GM23338 (cell line): ENCODE measurements around the gene ADCY4. TPM values are rescaled to one million over a fixed set of nuclear protein-coding genes. Genes with fewer than 3 reads are reported as not detected.

Experiments
- ATAC-seq: fragments of 200-7000 bp; cut with Tn5 transposase; 3 replicates; pipeline ENCODE4 v1.9.1; 2020
- DNase-seq: peaks from one replicate; pipeline ENCODE4 v3.0.0-alpha.2; 2015; ENCODE audit warnings: low spot score
- H2AFZ ChIP-seq: fragments of 200-600 bp; sonication (generic); 2 replicates; pipeline ENCODE4 v1.8.0; 2016; ENCODE audit warnings: antibody characterized with exemption, mild to moderate bottlenecking, moderate library complexity
- H3F3A ChIP-seq: fragments of 200-600 bp; sonication (generic); replicated peaks from 2 replicates; pipeline ENCODE4 v1.8.0; 2017; ENCODE audit warnings: antibody characterized with exemption, mixed run types, low read depth
- H3K27ac ChIP-seq: fragments of 200-600 bp; sonication (generic); 2 replicates; pipeline ENCODE4 v1.6.1; 2016; ENCODE audit warnings: low read depth
- H3K27me3 ChIP-seq: fragments of 200-600 bp; sonication (generic); 2 replicates; pipeline ENCODE4 v1.8.0; 2016; ENCODE audit warnings: mild to moderate bottlenecking, mixed run types, moderate library complexity; ENCODE audit not compliant: insufficient read depth
- H3K36me3 ChIP-seq: fragments of 200-600 bp; sonication (generic); 2 replicates; pipeline ENCODE4 v1.8.0; 2016; ENCODE audit warnings: mild to moderate bottlenecking; ENCODE audit not compliant: insufficient read depth
- H3K4me1 ChIP-seq: fragments of 200-600 bp; sonication (generic); 2 replicates; pipeline ENCODE4 v1.8.0; 2016; ENCODE audit warnings: mild to moderate bottlenecking, moderate library complexity; ENCODE audit not compliant: insufficient read depth
- H3K4me2 ChIP-seq: fragments of 200-600 bp; sonication (generic); 2 replicates; pipeline ENCODE4 v1.7.1; 2017; ENCODE audit warnings: mixed run types
- H3K4me3 ChIP-seq: fragments of 200-600 bp; sonication (generic); 2 replicates; pipeline ENCODE4 v1.6.1; 2016; ENCODE audit warnings: mixed run types
- H3K79me2 ChIP-seq: fragments of 200-600 bp; sonication (generic); replicated peaks from 2 replicates; pipeline ENCODE4 v1.8.0; 2017; ENCODE audit warnings: mild to moderate bottlenecking; ENCODE audit not compliant: insufficient read depth
- H3K9me2 ChIP-seq: fragments of 200-600 bp; sonication (generic); 2 replicates; pipeline ENCODE4 v1.8.0; 2017; ENCODE audit not compliant: insufficient read depth
- H4K20me1 ChIP-seq: fragments of 200-600 bp; sonication (generic); replicated peaks from 2 replicates; pipeline ENCODE4 v1.8.0; 2017; ENCODE audit warnings: mild to moderate bottlenecking; ENCODE audit not compliant: insufficient read depth
- H3K27ac Mint-ChIP-seq: 2 replicates; pipeline ENCODE4 v1.8.0; 2020; ENCODE audit warnings: inconsistent platforms, mild to moderate bottlenecking, moderate library complexity, mixed read lengths
- H3K27me3 Mint-ChIP-seq: 3 replicates; pipeline ENCODE4 v1.8.0; 2022; ENCODE audit warnings: low read depth, mild to moderate bottlenecking, moderate library complexity, mixed read lengths, inconsistent platforms; ENCODE audit not compliant: insufficient read depth, poor library complexity
- H3K36me3 Mint-ChIP-seq: 3 replicates; pipeline ENCODE4 v1.8.0; 2021; ENCODE audit warnings: low read depth, mild to moderate bottlenecking, inconsistent platforms, moderate library complexity, mixed read lengths
- H3K4me1 Mint-ChIP-seq: 3 replicates; pipeline ENCODE4 v1.8.0; 2020; ENCODE audit warnings: mild to moderate bottlenecking, inconsistent platforms, mixed read lengths
- H3K4me3 Mint-ChIP-seq: 3 replicates; pipeline ENCODE4 v1.8.0; 2021; ENCODE audit warnings: moderate library complexity, mild to moderate bottlenecking, inconsistent platforms, mixed read lengths
- H3K9me3 Mint-ChIP-seq: 3 replicates; pipeline ENCODE4 v1.8.0; 2020; ENCODE audit warnings: moderate library complexity, mild to moderate bottlenecking, inconsistent platforms, mixed read lengths
- CREB1 ChIP-seq: fragments of 250-450 bp; sonication (Bioruptor Pico); IDR thresholded peaks from 2 replicates; pipeline ENCODE4 v1.5.0; 2020; ENCODE audit warnings: low read depth, mild to moderate bottlenecking, moderate library complexity
- EZH2 ChIP-seq: fragments of 200-600 bp; sonication (generic); IDR thresholded peaks from one replicate; pipeline ENCODE4 v1.8.0; 2017; ENCODE audit warnings: antibody characterized with exemption, mild to moderate bottlenecking, low read depth; ENCODE audit not compliant: unreplicated experiment
- EZH2phosphoT487 ChIP-seq: fragments of 200-600 bp; sonication (generic); IDR thresholded peaks from one replicate; pipeline ENCODE4 v1.8.1; 2018; ENCODE audit warnings: antibody characterized with exemption; ENCODE audit not compliant: unreplicated experiment
- JUNB ChIP-seq: IDR thresholded peaks from one replicate; pipeline ENCODE4 v1.6.1; 2016; ENCODE audit warnings: antibody characterized with exemption; ENCODE audit not compliant: unreplicated experiment
- NANOG ChIP-seq: IDR thresholded peaks from 2 replicates; pipeline ENCODE4 v1.6.1; 2016; ENCODE audit warnings: antibody characterized with exemption, borderline replicate concordance
- POLR2AphosphoS5 ChIP-seq: IDR thresholded peaks from 2 replicates; pipeline ENCODE4 v1.6.1; 2016; ENCODE audit warnings: antibody characterized with exemption, low read depth
- STAT1 ChIP-seq: IDR thresholded peaks from one replicate; pipeline ENCODE4 v1.6.1; 2016; ENCODE audit warnings: antibody characterized with exemption; ENCODE audit not compliant: unreplicated experiment
- ZNF114 ChIP-seq: fragments of 250-450 bp; sonication (Bioruptor Pico); IDR thresholded peaks from 2 replicates; pipeline ENCODE4 v1.5.0; 2020; ENCODE audit warnings: mild to moderate bottlenecking, moderate library complexity
- ZNF331 ChIP-seq: fragments of 250-450 bp; sonication (Bioruptor Pico); IDR thresholded peaks from 2 replicates; pipeline ENCODE4 v1.5.0; 2020; ENCODE audit warnings: low read depth, mild to moderate bottlenecking, moderate library complexity
- polyA plus RNA-seq: library from polyadenylated mRNA; unstranded; fragments of >200 nt; fragmentation: Nextera tagmentation; extraction: Ambion mirVana; gene quantifications from 2 replicates; pipeline ENCODE4 v1.2.1, GENCODE V29; 2016
- total RNA-seq: library from RNA; depleted of rRNA; stranded (reverse); fragments of >200 nt; shearing (Covaris generic); gene quantifications from 2 replicates; pipeline ENCODE4 v1.2.3, GENCODE V29; 2014
- TF ChIP-seq, protein P1 (sequence below): fragments of 250-450 bp; sonication (Bioruptor Pico); IDR thresholded peaks from 2 replicates; pipeline ENCODE4 v1.5.0; 2020; ENCODE audit warnings: mild to moderate bottlenecking, moderate library complexity
- TF ChIP-seq, protein P2 (sequence below): IDR thresholded peaks from one replicate; pipeline ENCODE4 v1.6.1; 2018; ENCODE audit warnings: antibody characterized with exemption; ENCODE audit not compliant: unreplicated experiment
- TF ChIP-seq, protein P3 (sequence below): IDR thresholded peaks from 2 replicates; pipeline ENCODE4 v1.6.1; 2016; ENCODE audit warnings: antibody characterized with exemption
- TF ChIP-seq, protein P4 (sequence below), 2 experiments: fragments of 200-600 bp in 1 of 2; sonication (generic) in 1 of 2; conservative IDR thresholded peaks; 2 replicates each; pipeline versions ENCODE4 v1.5.1 to v1.6.1; 2016 to 2017; ENCODE audit warnings: antibody characterized with exemption in 2 of 2, low read depth in 2 of 2, mild to moderate bottlenecking in 2 of 2, moderate library complexity in 1 of 2

Gene ADCY4
- total and polyA plus RNA-seq, 2 experiments from 2014 or later: 0.10 to 0.40 TPM

DNA sequence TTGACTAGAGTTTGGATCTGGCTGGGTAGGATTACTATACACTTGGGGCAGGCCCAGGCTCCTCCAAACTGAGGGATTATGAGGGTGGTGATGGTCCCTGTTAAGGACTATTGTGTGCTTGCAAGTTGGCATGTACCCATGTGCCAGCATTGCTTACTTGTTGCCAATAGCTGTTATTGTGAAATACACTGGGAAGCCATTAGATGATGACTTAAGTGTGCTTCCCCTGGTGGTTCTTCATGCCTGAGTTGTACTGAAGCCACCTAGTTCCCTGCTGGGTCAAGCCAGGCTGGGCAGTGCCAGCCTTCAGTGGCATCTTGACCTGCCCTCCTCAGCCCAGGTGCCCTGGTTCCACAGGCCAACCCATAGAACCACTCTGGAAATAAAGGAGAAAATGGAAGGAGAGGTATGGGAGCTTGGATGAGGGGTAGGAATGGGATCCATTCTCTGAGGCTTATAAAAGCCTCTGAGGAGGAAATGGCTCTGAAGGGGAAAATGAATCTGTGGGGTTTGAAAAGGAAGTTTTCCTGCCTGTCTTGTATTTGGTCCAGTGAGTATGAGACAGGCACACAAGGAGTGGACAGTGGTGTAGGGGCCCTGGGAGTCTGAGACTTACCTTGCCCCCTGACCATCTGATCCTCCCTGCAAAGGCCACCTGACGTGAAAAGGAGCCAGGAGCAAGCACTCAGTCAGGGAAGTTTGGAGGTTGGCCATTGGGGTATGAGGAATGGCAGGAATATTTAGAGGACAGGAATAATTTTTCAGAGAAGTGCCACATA lies 22.8 kb downstream of the ADCY4 start:
- H3K27ac ChIP-seq: no peak overlapping the region
- TF ChIP-seq STAT1 (no peak), JUNB (no peak), NANOG (no peak), EZH2phosphoT487 (no peak), POLR2AphosphoS5 (no peak), CREB1 (CRISPR knock-in tag) (no peak), EZH2 (no peak), ZNF114 (CRISPR knock-in tag) (no peak), ZNF331 (no peak)
- TF ChIP-seq, protein P1, sequence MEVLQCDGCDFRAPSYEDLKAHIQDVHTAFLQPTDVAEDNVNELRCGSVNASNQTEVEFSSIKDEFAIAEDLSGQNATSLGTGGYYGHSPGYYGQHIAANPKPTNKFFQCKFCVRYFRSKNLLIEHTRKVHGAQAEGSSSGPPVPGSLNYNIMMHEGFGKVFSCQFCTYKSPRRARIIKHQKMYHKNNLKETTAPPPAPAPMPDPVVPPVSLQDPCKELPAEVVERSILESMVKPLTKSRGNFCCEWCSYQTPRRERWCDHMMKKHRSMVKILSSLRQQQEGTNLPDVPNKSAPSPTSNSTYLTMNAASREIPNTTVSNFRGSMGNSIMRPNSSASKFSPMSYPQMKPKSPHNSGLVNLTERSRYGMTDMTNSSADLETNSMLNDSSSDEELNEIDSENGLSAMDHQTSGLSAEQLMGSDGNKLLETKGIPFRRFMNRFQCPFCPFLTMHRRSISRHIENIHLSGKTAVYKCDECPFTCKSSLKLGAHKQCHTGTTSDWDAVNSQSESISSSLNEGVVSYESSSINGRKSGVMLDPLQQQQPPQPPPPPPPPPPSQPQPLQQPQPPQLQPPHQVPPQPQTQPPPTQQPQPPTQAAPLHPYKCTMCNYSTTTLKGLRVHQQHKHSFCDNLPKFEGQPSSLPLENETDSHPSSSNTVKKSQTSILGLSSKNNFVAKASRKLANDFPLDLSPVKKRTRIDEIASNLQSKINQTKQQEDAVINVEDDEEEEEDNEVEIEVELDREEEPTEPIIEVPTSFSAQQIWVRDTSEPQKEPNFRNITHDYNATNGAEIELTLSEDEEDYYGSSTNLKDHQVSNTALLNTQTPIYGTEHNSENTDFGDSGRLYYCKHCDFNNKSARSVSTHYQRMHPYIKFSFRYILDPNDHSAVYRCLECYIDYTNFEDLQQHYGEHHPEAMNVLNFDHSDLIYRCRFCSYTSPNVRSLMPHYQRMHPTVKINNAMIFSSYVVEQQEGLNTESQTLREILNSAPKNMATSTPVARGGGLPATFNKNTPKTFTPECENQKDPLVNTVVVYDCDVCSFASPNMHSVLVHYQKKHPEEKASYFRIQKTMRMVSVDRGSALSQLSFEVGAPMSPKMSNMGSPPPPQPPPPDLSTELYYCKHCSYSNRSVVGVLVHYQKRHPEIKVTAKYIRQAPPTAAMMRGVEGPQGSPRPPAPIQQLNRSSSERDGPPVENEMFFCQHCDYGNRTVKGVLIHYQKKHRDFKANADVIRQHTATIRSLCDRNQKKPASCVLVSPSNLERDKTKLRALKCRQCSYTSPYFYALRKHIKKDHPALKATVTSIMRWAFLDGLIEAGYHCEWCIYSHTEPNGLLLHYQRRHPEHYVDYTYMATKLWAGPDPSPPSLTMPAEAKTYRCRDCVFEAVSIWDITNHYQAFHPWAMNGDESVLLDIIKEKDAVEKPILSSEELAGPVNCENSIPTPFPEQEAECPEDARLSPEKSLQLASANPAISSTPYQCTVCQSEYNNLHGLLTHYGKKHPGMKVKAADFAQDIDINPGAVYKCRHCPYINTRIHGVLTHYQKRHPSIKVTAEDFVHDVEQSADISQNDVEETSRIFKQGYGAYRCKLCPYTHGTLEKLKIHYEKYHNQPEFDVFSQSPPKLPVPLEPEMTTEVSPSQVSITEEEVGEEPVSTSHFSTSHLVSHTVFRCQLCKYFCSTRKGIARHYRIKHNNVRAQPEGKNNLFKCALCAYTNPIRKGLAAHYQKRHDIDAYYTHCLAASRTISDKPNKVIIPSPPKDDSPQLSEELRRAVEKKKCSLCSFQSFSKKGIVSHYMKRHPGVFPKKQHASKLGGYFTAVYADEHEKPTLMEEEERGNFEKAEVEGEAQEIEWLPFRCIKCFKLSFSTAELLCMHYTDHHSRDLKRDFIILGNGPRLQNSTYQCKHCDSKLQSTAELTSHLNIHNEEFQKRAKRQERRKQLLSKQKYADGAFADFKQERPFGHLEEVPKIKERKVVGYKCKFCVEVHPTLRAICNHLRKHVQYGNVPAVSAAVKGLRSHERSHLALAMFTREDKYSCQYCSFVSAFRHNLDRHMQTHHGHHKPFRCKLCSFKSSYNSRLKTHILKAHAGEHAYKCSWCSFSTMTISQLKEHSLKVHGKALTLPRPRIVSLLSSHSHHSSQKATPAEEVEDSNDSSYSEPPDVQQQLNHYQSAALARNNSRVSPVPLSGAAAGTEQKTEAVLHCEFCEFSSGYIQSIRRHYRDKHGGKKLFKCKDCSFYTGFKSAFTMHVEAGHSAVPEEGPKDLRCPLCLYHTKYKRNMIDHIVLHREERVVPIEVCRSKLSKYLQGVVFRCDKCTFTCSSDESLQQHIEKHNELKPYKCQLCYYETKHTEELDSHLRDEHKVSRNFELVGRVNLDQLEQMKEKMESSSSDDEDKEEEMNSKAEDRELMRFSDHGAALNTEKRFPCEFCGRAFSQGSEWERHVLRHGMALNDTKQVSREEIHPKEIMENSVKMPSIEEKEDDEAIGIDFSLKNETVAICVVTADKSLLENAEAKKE: no peak
- TF ChIP-seq, protein P2, sequence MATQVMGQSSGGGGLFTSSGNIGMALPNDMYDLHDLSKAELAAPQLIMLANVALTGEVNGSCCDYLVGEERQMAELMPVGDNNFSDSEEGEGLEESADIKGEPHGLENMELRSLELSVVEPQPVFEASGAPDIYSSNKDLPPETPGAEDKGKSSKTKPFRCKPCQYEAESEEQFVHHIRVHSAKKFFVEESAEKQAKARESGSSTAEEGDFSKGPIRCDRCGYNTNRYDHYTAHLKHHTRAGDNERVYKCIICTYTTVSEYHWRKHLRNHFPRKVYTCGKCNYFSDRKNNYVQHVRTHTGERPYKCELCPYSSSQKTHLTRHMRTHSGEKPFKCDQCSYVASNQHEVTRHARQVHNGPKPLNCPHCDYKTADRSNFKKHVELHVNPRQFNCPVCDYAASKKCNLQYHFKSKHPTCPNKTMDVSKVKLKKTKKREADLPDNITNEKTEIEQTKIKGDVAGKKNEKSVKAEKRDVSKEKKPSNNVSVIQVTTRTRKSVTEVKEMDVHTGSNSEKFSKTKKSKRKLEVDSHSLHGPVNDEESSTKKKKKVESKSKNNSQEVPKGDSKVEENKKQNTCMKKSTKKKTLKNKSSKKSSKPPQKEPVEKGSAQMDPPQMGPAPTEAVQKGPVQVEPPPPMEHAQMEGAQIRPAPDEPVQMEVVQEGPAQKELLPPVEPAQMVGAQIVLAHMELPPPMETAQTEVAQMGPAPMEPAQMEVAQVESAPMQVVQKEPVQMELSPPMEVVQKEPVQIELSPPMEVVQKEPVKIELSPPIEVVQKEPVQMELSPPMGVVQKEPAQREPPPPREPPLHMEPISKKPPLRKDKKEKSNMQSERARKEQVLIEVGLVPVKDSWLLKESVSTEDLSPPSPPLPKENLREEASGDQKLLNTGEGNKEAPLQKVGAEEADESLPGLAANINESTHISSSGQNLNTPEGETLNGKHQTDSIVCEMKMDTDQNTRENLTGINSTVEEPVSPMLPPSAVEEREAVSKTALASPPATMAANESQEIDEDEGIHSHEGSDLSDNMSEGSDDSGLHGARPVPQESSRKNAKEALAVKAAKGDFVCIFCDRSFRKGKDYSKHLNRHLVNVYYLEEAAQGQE: no peak
- TF ChIP-seq, protein P3, sequence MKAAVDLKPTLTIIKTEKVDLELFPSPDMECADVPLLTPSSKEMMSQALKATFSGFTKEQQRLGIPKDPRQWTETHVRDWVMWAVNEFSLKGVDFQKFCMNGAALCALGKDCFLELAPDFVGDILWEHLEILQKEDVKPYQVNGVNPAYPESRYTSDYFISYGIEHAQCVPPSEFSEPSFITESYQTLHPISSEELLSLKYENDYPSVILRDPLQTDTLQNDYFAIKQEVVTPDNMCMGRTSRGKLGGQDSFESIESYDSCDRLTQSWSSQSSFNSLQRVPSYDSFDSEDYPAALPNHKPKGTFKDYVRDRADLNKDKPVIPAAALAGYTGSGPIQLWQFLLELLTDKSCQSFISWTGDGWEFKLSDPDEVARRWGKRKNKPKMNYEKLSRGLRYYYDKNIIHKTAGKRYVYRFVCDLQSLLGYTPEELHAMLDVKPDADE: no peak
- TF ChIP-seq, protein P4, sequence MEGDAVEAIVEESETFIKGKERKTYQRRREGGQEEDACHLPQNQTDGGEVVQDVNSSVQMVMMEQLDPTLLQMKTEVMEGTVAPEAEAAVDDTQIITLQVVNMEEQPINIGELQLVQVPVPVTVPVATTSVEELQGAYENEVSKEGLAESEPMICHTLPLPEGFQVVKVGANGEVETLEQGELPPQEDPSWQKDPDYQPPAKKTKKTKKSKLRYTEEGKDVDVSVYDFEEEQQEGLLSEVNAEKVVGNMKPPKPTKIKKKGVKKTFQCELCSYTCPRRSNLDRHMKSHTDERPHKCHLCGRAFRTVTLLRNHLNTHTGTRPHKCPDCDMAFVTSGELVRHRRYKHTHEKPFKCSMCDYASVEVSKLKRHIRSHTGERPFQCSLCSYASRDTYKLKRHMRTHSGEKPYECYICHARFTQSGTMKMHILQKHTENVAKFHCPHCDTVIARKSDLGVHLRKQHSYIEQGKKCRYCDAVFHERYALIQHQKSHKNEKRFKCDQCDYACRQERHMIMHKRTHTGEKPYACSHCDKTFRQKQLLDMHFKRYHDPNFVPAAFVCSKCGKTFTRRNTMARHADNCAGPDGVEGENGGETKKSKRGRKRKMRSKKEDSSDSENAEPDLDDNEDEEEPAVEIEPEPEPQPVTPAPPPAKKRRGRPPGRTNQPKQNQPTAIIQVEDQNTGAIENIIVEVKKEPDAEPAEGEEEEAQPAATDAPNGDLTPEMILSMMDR (conservative IDR thresholded peaks at IDR 0.05; ENCODE audit: low read depth in 2 of 2): no peak
- no peaks in the 10 kb centered on the region for H3K9me3 Mint-ChIP-seq
- H3K4me1 Mint-ChIP-seq: peaks cover 15% of the 10 kb centered on the region
- peak overlapping the region; percentile 51 for H3K4me3 ChIP-seq
- H3K4me2 ChIP-seq: peak overlapping the region; percentile 68; the same call in 1 of the 2 replicates
- H4K20me1 ChIP-seq: no peaks in the 10 kb centered on the region; the same call in none of the 2 replicates
- H2AFZ ChIP-seq: no peak overlapping the region
- peaks cover 36% of the 10 kb centered on the region for H3K27me3 Mint-ChIP-seq
- peaks cover 4% of the 10 kb centered on the region; the same call in 1 of the 2 replicates for H3K4me1 ChIP-seq
- H3K36me3 Mint-ChIP-seq: peaks cover 22% of the 10 kb centered on the region
- H3F3A ChIP-seq: no peaks in the 10 kb centered on the region
- peaks cover 25% of the 10 kb centered on the region for H3K27me3 ChIP-seq
- H3K9me2 ChIP-seq: no peaks in the 10 kb centered on the region
- no peaks in the 10 kb centered on the region for H3K79me2 ChIP-seq
- no peak for DNase-seq
- no peak overlapping the region for H3K27ac Mint-ChIP-seq
- H3K4me3 Mint-ChIP-seq: peak overlapping the region; percentile 61
- H3K36me3 ChIP-seq: no peaks in the 10 kb centered on the region
- no peak for ATAC-seq
